Naive thymus-derived CD4-positive, alpha-beta T cell (primary cell): ENCODE results near the gene AP3B1. TPM values are rescaled to one million over a fixed set of nuclear protein-coding genes. Genes with fewer than 3 reads are reported as not detected.
"Not testable (repeated sequence)": the region's sequence is repeated elsewhere in the genome, so short reads cannot be mapped to it uniquely, and the experiment has no call there.

Experiments
- ATAC-seq: fragments of 150-1000 bp; cut with Tn5 transposase; 2 replicates; pipeline ENCODE4 v1.10.0; 2021; ENCODE audit warnings: mild to moderate bottlenecking, moderate library complexity
- CTCF ChIA-PET: fragments of 350-600 bp; sonication (Branson Sonifier 250); formaldehyde crosslinking; loops from one replicate; lab custom pipeline; 2021; ENCODE audit warnings: antibody characterized with exemption; lab: Charles Lee
- POLR2A ChIA-PET: fragments of 350-600 bp; sonication (Branson Sonifier 250); formaldehyde crosslinking; loops from one replicate; lab custom pipeline; 2021; ENCODE audit warnings: antibody characterized with exemption, inconsistent platforms; lab: Charles Lee
- DNase-seq, 9 donors: peaks; one replicate each; pipeline versions ENCODE4 v3.0.0 to v3.0.0-alpha.2; 2020 to 2022; ENCODE audit warnings: mixed read lengths in 1 of 9
- H3K27ac ChIP-seq: one replicate; pipeline ENCODE4 v1.7.0; 2013; ENCODE audit warnings: mild to moderate bottlenecking, low read depth, low read length, moderate library complexity
- H3K27me3 ChIP-seq, 2 donors: one replicate each; pipeline ENCODE4 v1.7.0; 2013; ENCODE audit warnings: low read length in 2 of 2, mild to moderate bottlenecking in 2 of 2, moderate library complexity in 2 of 2; ENCODE audit not compliant: control insufficient read depth in 2 of 2, insufficient read depth in 2 of 2
- H3K36me3 ChIP-seq, 3 experiments: 1 replicate in 2 of 3; 2 replicates in 1 of 3; pipeline ENCODE4 v1.7.0; 2013; ENCODE audit warnings: low read length in 3 of 3, mild to moderate bottlenecking in 3 of 3, moderate library complexity in 1 of 3; ENCODE audit not compliant: insufficient read depth in 3 of 3, control insufficient read depth in 2 of 3
- H3K4me1 ChIP-seq, 2 donors: one replicate each; pipeline ENCODE4 v1.7.0; 2013; ENCODE audit warnings: low read length in 2 of 2, mild to moderate bottlenecking in 2 of 2, moderate library complexity in 1 of 2; ENCODE audit not compliant: control insufficient read depth in 2 of 2, insufficient read depth in 2 of 2
- H3K4me3 ChIP-seq: 2 replicates; pipeline ENCODE4 v1.7.0; 2013; ENCODE audit warnings: mild to moderate bottlenecking, low read length
- H3K9me3 ChIP-seq, 3 experiments: 1 replicate in 2 of 3; 2 replicates in 1 of 3; pipeline ENCODE4 v1.7.0; 2013; ENCODE audit warnings: low read length in 3 of 3; ENCODE audit not compliant: control insufficient read depth in 2 of 3
- H3K27ac Mint-ChIP-seq, 9 donors: one replicate each; pipeline ENCODE4 v1.8.0; 2020 to 2022; ENCODE audit warnings: mixed read lengths in 9 of 9, mild to moderate bottlenecking in 8 of 9, moderate library complexity in 5 of 9, inconsistent platforms in 2 of 9
- H3K27me3 Mint-ChIP-seq, 5 donors: one replicate each; pipeline ENCODE4 v1.8.0; 2021 to 2022; ENCODE audit warnings: mixed read lengths in 5 of 5, mild to moderate bottlenecking in 1 of 5
- H3K36me3 Mint-ChIP-seq, 5 donors: one replicate each; pipeline ENCODE4 v1.8.0; 2020 to 2022; ENCODE audit warnings: mixed read lengths in 5 of 5, mild to moderate bottlenecking in 3 of 5, inconsistent platforms in 1 of 5
- H3K4me1 Mint-ChIP-seq, 7 donors: one replicate each; pipeline ENCODE4 v1.8.0; 2020 to 2022; ENCODE audit warnings: mixed read lengths in 7 of 7, mild to moderate bottlenecking in 3 of 7, inconsistent platforms in 1 of 7
- H3K4me3 Mint-ChIP-seq, 10 donors: one replicate each; pipeline ENCODE4 v1.8.0; 2020 to 2022; ENCODE audit warnings: mild to moderate bottlenecking in 10 of 10, mixed read lengths in 10 of 10, moderate library complexity in 6 of 10, inconsistent platforms in 2 of 10
- H3K9me3 Mint-ChIP-seq, 11 donors: one replicate each; pipeline ENCODE4 v1.8.0; 2020 to 2022; ENCODE audit warnings: mixed read lengths in 11 of 11, mild to moderate bottlenecking in 4 of 11, inconsistent platforms in 1 of 11, moderate library complexity in 1 of 11
- intact Hi-C, 2 donors: fragments of 100-400 bp; cut with micrococcal nuclease; formaldehyde crosslinking; loops; one replicate each; pipeline ENCODE4 v1.15.1; 2023
- polyA plus RNA-seq, 2 donors: library from polyadenylated mRNA; unstranded; fragments of 300-500 nt; fragmentation: Illumina TruSeq; gene quantifications; one replicate each; pipeline ENCODE4 v1.2.3, GENCODE V29; 2021
- total RNA-seq, 6 experiments: library from RNA in 5 of 6; stranded (reverse) in 5 of 6; gene quantifications; 1 replicate in 5 of 6; 2 replicates in 1 of 6; pipeline ENCODE4 v1.2.3 and lab custom pipeline; 2021 to 2026

Gene AP3B1
- total and polyA plus RNA-seq, 7 experiments from 2014 or later = 28.3 to 45.0 (median 32.8) TPM

DNA sequence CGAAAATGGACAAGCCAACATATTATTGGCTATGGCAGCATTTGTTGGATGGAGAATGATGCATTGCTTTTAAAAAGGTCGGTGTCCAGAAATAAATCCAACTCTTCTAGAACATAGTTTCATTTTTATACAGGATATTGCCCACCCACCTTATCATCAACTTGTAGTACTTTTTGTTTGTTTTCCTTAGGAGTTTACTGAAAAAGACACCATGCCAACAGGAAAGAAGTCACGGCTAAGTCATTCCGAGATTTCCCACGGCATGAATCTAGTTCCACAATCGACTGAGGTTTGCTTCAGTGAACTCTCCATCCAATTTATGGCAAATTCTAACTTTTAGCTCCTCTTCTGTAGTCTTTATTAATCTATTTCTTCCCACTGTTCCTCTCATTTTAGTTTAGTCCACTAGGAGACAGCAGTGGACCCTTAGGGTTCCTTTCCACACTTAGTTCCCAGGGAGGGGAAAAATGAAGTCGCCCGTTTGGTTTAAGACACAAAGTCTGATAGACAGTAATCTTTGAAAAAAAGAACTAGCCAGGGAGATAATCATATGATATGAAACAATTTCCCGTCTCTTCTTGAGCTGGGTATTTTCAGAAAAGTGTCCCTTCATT, 237.5 kb downstream of the AP3B1 start:
- ATAC-seq = no peak
- ChIA-PET POLR2A (no interaction called here), CTCF (no interaction called here)
- no peak overlapping the region for H3K4me3 ChIP-seq
- intact Hi-C loops = no loop called here
- no peak for DNase-seq
- H3K4me1 ChIP-seq = no peaks in the 10 kb centered on the region
- Mint-ChIP-seq H3K9me3 (no peaks in the 10 kb centered on the region), H3K36me3 (peaks cover 0 to 49% (median 20%) of the 10 kb centered on the region in 5 donors), H3K27ac (peak overlapping the region in 1 of 9 donors; percentile 48), H3K4me3 (no peak overlapping the region), H3K27me3 (no peaks in the 10 kb centered on the region), H3K4me1 (peaks cover 0 to 2% (median 0%) of the 10 kb centered on the region in 7 donors)
- no peaks in the 10 kb centered on the region for H3K27me3 ChIP-seq
- H3K27ac ChIP-seq = no peak overlapping the region
- H3K36me3 ChIP-seq = no peaks in the 10 kb centered on the region
- H3K9me3 ChIP-seq = no peaks in the 10 kb centered on the region

DNA sequence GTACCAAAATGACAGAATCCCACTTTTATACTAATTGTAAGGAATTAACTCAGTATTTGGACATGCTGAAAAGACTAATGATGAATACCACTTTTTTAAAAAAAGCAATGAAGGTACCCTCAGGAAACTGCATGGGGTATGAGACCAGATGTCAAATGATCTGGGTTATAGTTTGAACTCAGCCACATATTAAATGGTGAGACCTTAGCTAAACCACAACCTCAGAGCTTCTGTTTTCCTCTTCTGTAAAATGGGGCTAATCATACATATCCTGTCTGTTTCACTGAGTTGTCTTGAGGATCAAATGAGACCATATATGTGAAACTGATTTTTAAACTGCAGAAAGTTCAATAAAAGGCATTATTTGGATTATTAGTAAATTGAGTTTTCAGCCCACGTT, 238.4 kb downstream of the AP3B1 start:
- ChIA-PET POLR2A (no interaction called here), CTCF (no interaction called here)
- ATAC-seq = no peak
- Mint-ChIP-seq H3K9me3 (no peaks in the 10 kb centered on the region), H3K36me3 (peaks cover 0 to 43% (median 20%) of the 10 kb centered on the region in 5 donors), H3K4me1 (peaks cover 0 to 2% (median 0%) of the 10 kb centered on the region in 7 donors), H3K27me3 (no peaks in the 10 kb centered on the region), H3K27ac (no peak overlapping the region), H3K4me3 (no peak overlapping the region)
- DNase-seq = no peak
- H3K4me1 ChIP-seq = no peaks in the 10 kb centered on the region
- H3K27ac ChIP-seq = no peak overlapping the region
- H3K27me3 ChIP-seq = no peaks in the 10 kb centered on the region
- H3K9me3 ChIP-seq = no peaks in the 10 kb centered on the region
- intact Hi-C loops = no loop called here
- H3K36me3 ChIP-seq = no peaks in the 10 kb centered on the region
- no peak overlapping the region for H3K4me3 ChIP-seq

DNA sequence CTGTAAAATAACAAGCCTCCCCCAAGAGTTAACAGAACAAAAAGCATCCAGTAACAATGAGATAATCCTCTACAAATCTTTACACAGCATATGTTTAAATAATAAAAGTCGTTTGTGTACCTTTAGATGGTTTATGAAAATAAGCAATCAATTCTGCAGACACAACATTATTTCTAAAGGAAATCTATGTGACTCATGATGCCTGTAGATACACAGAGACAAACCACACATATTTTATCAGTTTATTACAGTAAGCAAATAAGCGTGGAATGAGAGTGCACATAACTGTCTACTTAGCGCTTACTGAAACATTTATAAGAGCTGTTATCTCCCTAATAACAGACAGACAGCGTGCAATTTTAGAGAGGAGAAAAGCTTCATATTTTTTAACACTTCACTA, 243.6 kb downstream of the AP3B1 start:
- ChIA-PET CTCF (no interaction called here), POLR2A (no interaction called here)
- Mint-ChIP-seq H3K36me3 (peaks cover 14 to 57% (median 43%) of the 10 kb centered on the region in 5 donors), H3K27me3 (no peaks in the 10 kb centered on the region), H3K4me1 (no peaks in the 10 kb centered on the region), H3K4me3 (no peak overlapping the region), H3K9me3 (peaks cover 0 to 9% (median 0%) of the 10 kb centered on the region in 11 donors), H3K27ac (no peak overlapping the region)
- Histone ChIP-seq H3K27me3 (no peaks in the 10 kb centered on the region), H3K4me1 (no peaks in the 10 kb centered on the region), H3K27ac (no peak overlapping the region), H3K9me3 (no peaks in the 10 kb centered on the region), H3K36me3 (no peaks in the 10 kb centered on the region), H3K4me3 (no peak overlapping the region)
- ATAC-seq (no peak), DNase-seq (no peak)
- intact Hi-C loops = no loop called here

DNA sequence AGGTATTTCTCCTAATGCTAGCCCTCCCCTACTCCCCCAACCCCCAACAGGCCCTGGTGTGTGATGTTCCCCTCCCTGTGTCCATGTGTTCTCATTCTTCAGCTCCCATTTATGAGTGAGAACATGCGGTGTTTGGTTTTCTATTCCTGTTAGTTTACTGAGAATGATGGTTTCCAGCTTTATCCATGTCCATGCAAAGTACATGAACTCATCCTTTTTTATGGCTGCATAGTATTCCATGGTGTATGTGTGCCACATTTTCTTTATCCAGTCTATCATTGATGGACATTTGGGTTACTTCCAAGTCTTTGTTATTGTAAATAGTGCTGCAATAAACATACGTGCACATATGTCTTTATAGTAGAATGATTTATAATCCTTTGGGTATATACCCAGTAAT, 247.7 kb downstream of the AP3B1 start:
- POLR2A ChIA-PET, H3K27me3 Mint-ChIP-seq, DNase-seq, H3K4me3 Mint-ChIP-seq, H3K27me3 ChIP-seq, H3K27ac ChIP-seq, H3K27ac Mint-ChIP-seq, CTCF ChIA-PET, H3K36me3 ChIP-seq, H3K9me3 ChIP-seq, ATAC-seq, intact Hi-C loops, H3K4me3 ChIP-seq, H3K4me1 Mint-ChIP-seq, H3K4me1 ChIP-seq: not testable (repeated sequence)
- H3K36me3 Mint-ChIP-seq = peaks cover 19 to 65% (median 46%) of the 10 kb centered on the region in 5 donors
- H3K9me3 Mint-ChIP-seq = peaks cover 0 to 16% (median 0%) of the 10 kb centered on the region in 11 donors

DNA sequence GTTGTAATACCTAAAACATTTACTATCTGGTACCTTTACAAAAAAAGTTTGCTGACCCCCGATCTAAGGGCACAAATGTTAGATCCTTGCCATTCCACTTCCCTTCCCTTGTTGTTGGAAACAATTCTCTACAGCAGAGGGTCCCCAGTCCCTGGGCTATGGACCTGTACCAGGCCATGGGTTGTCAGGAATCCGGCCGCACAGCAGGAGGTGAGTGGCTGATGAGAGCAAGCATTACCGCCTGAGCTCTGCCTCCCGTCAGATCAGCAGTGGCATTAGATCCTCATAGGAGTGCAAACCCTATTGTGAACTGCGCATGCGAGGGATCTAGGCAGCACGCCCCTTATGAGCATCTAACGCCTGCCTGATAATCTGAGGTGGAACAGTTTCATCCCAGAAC, 248.5 kb downstream of the AP3B1 start:
- CTCF ChIA-PET = no interaction called here
- Histone ChIP-seq H3K4me3 (no peak overlapping the region), H3K4me1 (no peaks in the 10 kb centered on the region), H3K9me3 (no peaks in the 10 kb centered on the region), H3K27ac (no peak overlapping the region), H3K27me3 (no peaks in the 10 kb centered on the region), H3K36me3 (peaks cover 0 to 4% (median 0%) of the 10 kb centered on the region in 3 experiments)
- Mint-ChIP-seq H3K4me3 (no peak overlapping the region), H3K36me3 (peaks cover 19 to 66% (median 48%) of the 10 kb centered on the region in 5 donors), H3K4me1 (peaks cover 0 to 4% (median 0%) of the 10 kb centered on the region in 7 donors), H3K27ac (no peak overlapping the region), H3K9me3 (peaks cover 0 to 16% (median 0%) of the 10 kb centered on the region in 11 donors), H3K27me3 (no peaks in the 10 kb centered on the region)
- intact Hi-C loops = no loop called here
- POLR2A ChIA-PET = no interaction called here
- ATAC-seq (no peak), DNase-seq (no peak)

DNA sequence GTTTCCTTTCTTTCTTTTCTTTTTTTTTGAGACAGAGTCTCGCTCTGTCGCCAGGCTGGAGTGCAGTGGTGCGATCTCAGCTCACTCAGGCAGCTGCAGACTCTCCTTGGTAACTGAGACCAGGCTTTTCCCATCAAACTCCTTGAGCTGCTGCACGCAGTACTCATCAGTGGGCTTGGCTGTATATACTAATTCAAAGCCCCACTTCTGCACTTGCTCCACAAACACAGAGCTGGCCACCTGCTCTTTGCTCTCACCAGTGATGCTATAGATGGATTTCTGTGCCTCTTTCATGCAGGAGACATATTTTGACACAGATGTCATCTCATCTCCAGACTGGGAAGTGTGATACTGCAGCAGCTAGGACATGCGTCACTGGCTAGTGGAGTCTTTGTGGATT, 252.7 kb downstream of the AP3B1 start:
- no peak overlapping the region for H3K4me3 ChIP-seq
- no peaks in the 10 kb centered on the region for H3K9me3 ChIP-seq
- no peaks in the 10 kb centered on the region for H3K27me3 ChIP-seq
- ATAC-seq (no peak), DNase-seq (no peak)
- H3K36me3 ChIP-seq = peaks cover 0 to 4% (median 0%) of the 10 kb centered on the region in 3 experiments
- H3K27me3 Mint-ChIP-seq = no peaks in the 10 kb centered on the region
- H3K27ac Mint-ChIP-seq = no peak overlapping the region
- H3K4me1 ChIP-seq = no peaks in the 10 kb centered on the region
- intact Hi-C loops = no loop called here
- peaks cover 0 to 8% (median 0%) of the 10 kb centered on the region in 11 donors for H3K9me3 Mint-ChIP-seq
- peaks cover 0 to 4% (median 0%) of the 10 kb centered on the region in 7 donors for H3K4me1 Mint-ChIP-seq
- ChIA-PET POLR2A (no interaction called here), CTCF (interaction anchor here (1.2 kb wide), 1 partner anchor 21 kb away, joined by 7 read pairs; no protein-coding TSS in a partner anchor)
- peaks cover 5 to 63% (median 54%) of the 10 kb centered on the region in 5 donors for H3K36me3 Mint-ChIP-seq
- H3K27ac ChIP-seq = no peak overlapping the region
- H3K4me3 Mint-ChIP-seq = no peak overlapping the region

DNA sequence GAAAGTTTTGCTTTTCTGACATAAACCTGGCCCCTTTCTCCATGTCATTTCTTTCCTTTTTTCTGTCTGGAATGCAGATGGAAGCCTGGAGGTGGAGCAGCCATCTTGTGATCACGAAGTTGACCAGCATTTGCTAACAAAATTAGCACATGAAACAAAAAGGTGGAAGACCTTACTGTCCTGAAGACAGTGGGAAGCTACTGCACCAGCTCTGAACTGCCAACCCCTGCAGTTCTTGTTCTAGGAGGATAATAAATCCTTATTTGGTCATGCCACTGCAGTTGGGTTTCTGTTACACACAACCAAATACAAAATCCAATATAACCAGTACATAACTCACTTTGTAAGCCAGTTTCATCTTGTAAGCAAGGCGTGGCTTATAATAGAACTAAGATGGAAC, 269.0 kb downstream of the AP3B1 start:
- Histone ChIP-seq H3K27ac (no peak overlapping the region), H3K27me3 (no peaks in the 10 kb centered on the region), H3K9me3 (no peaks in the 10 kb centered on the region), H3K4me1 (no peaks in the 10 kb centered on the region), H3K4me3 (no peak overlapping the region), H3K36me3 (peaks cover 0 to 6% (median 0%) of the 10 kb centered on the region in 3 experiments)
- Mint-ChIP-seq H3K36me3 (peaks cover 0 to 53% (median 30%) of the 10 kb centered on the region in 5 donors), H3K4me3 (no peak overlapping the region), H3K27ac (no peak overlapping the region), H3K27me3 (no peaks in the 10 kb centered on the region), H3K4me1 (peaks cover 0 to 1% (median 0%) of the 10 kb centered on the region in 7 donors), H3K9me3 (peaks cover 0 to 1% (median 0%) of the 10 kb centered on the region in 11 donors)
- DNase-seq = no peak
- no peak for ATAC-seq
- CTCF ChIA-PET = no interaction called here
- intact Hi-C loops = no loop called here
- POLR2A ChIA-PET = no interaction called here
